Right atrium auricular region (tissue), 2 donors: ENCODE results near the gene KCNQ1. TPM values are rescaled to one million over a fixed set of nuclear protein-coding genes. Genes with fewer than 3 reads are reported as not detected.

ENCODE experiments used
- DNase-seq: peaks from one replicate; pipeline ENCODE4 v3.0.0-alpha.2; 2019; ENCODE audit warnings: low spot score
- H3K27ac ChIP-seq, 2 donors: fragments of 200-600 bp; sonication (generic); 1 replicate in 1 of 2; 2 replicates in 1 of 2; pipeline ENCODE4 v1.5.1; 2016 to 2019
- H3K27me3 ChIP-seq, 2 donors: fragments of 200-600 bp; sonication (generic); one replicate each; pipeline versions ENCODE4 v1.5.1 to v1.6.0; 2017 to 2019
- H3K36me3 ChIP-seq: fragments of 200-600 bp; sonication (generic); one replicate; pipeline ENCODE4 v1.5.1; 2016
- H3K4me1 ChIP-seq, 2 donors: fragments of 200-600 bp; sonication (generic); one replicate each; pipeline versions ENCODE4 v1.5.1 to v1.6.0; 2017 to 2019
- H3K4me3 ChIP-seq, 2 donors: fragments of 200-600 bp; sonication (generic); 1 replicate in 1 of 2; 2 replicates in 1 of 2; pipeline ENCODE4 v1.5.1; 2017 to 2019; ENCODE audit warnings: mild to moderate bottlenecking in 1 of 2, moderate library complexity in 1 of 2
- H3K9me3 ChIP-seq, 2 donors: fragments of 200-600 bp; sonication (generic); one replicate each; pipeline ENCODE4 v1.5.1; 2019
- CTCF ChIP-seq, 2 donors: fragments of 200-600 bp; sonication (generic); IDR thresholded peaks; one replicate each; pipeline ENCODE4 v1.5.1; 2019; ENCODE audit warnings: antibody characterized with exemption in 2 of 2
- total RNA-seq, 2 donors: library from RNA; depleted of rRNA; stranded (reverse); fragments of >200 nt; gene quantifications; one replicate each; pipeline ENCODE4 v1.1.0, GENCODE V29; 2016

The KCNQ1 gene
- total RNA-seq, 2 donors from 2014 or later = 12.7 to 25.1 TPM

GRCh38 chr11:2573240-2574042, 128.6 kb downstream of the KCNQ1 start:
- no peaks in the 10 kb centered on the region for H3K27me3 ChIP-seq
- DNase-seq = no peak
- H3K4me3 ChIP-seq = no peak overlapping the region

GRCh38 chr11:2574043-2574552, 129.3 kb downstream of the KCNQ1 start:
- DNase-seq = no peak
- Histone ChIP-seq H3K4me3 (no peak overlapping the region), H3K4me1 (peaks cover 0 to 14% of the 10 kb centered on the region in 2 donors), H3K36me3 (no peaks in the 10 kb centered on the region), H3K27ac (no peak overlapping the region), H3K27me3 (no peaks in the 10 kb centered on the region), H3K9me3 (no peaks in the 10 kb centered on the region)
- no peak for TF ChIP-seq CTCF (IDR thresholded peaks at IDR 0.05)

More at GRCh38 chr11:2573240-2574042, 128.6 kb downstream of the KCNQ1 start:
- Histone ChIP-seq H3K4me1 (peaks cover 0 to 14% of the 10 kb centered on the region in 2 donors), H3K27ac (no peak overlapping the region), H3K9me3 (no peaks in the 10 kb centered on the region), H3K36me3 (no peaks in the 10 kb centered on the region)
- no peak for TF ChIP-seq CTCF (IDR thresholded peaks at IDR 0.05)

GRCh38 chr11:2574553-2575535, 130.0 kb downstream of the KCNQ1 start:
- no peak overlapping the region for H3K4me3 ChIP-seq
- peaks cover 0 to 14% of the 10 kb centered on the region in 2 donors for H3K4me1 ChIP-seq
- TF ChIP-seq CTCF (IDR thresholded peaks at IDR 0.05) = no peak
- no peaks in the 10 kb centered on the region for H3K9me3 ChIP-seq
- no peaks in the 10 kb centered on the region for H3K27me3 ChIP-seq
- no peak for DNase-seq
- no peaks in the 10 kb centered on the region for H3K36me3 ChIP-seq
- no peak overlapping the region for H3K27ac ChIP-seq

GRCh38 chr11:2575591-2576051, 130.8 kb downstream of the KCNQ1 start:
- H3K27ac ChIP-seq = no peak overlapping the region
- H3K27me3 ChIP-seq = no peaks in the 10 kb centered on the region
- H3K4me3 ChIP-seq = no peak overlapping the region
- TF ChIP-seq CTCF (IDR thresholded peaks at IDR 0.05) = no peak
- no peak for DNase-seq
- no peaks in the 10 kb centered on the region for H3K9me3 ChIP-seq
- H3K4me1 ChIP-seq = peaks cover 0 to 14% of the 10 kb centered on the region in 2 donors
- no peaks in the 10 kb centered on the region for H3K36me3 ChIP-seq

GRCh38 chr11:2576111-2576510, 131.3 kb downstream of the KCNQ1 start:
- H3K27me3 ChIP-seq = no peaks in the 10 kb centered on the region
- no peak for DNase-seq
- H3K27ac ChIP-seq = no peak overlapping the region
- no peak overlapping the region for H3K4me3 ChIP-seq
- no peaks in the 10 kb centered on the region for H3K9me3 ChIP-seq
- TF ChIP-seq CTCF (IDR thresholded peaks at IDR 0.05) = no peak
- peaks cover 0 to 14% of the 10 kb centered on the region in 2 donors for H3K4me1 ChIP-seq
- H3K36me3 ChIP-seq = no peaks in the 10 kb centered on the region
